Measurements from ENCODE around the gene TRIM45.

Gene TRIM45

DNA sequence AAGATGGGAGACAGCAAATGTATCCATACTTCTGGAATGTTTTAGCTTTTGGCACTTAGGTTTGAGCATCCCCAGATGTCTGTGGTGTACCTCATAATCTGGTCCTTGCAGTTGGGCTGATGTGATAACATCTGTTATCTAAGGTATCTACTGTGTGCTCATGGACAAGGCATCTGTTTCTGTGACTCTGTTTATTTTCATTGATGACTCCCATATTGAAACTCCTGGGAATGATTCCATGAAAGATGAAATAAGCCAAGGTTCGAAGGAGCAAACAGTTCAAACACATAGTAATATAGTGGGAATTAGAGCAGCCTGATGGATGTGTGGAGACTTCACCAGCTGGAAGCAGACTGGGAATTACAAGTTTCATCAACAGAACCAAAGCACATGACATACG lies 20.7 kb upstream of the TRIM45 start:
- Histone ChIP-seq H3K14ac (ENCODE audit: low read length in 2 of 2) (no peak overlapping the region), H3K9ac (ENCODE audit: low read length) (no peak overlapping the region), H3K4ac (ENCODE audit: low read depth in 1 of 2, low read length in 2 of 2) (no peak overlapping the region), H2BK15ac (ENCODE audit: low read depth, poor library complexity, severe bottlenecking) (no peak overlapping the region), H2BK5ac (ENCODE audit: low read depth, low read length, poor library complexity, severe bottlenecking) (no peak overlapping the region), H2AK5ac (ENCODE audit: low read length, severe bottlenecking) (no peak overlapping the region), H2AFZ (ENCODE audit: low read depth, low read length) (no peak overlapping the region), H3K36me3 (ENCODE audit: control insufficient read depth in 1 of 2, insufficient read depth in 2 of 2, low read depth in 1 of 2, low read length in 2 of 2) (no peaks in the 10 kb centered on the region), H2BK12ac (ENCODE audit: low read length in 2 of 2) (no peak overlapping the region), H4K91ac (ENCODE audit: low read length) (no peak overlapping the region), H2BK120ac (ENCODE audit: low read depth, low read length) (no peak overlapping the region), H3K18ac (ENCODE audit: low read depth in 1 of 2, low read length in 2 of 2) (no peak overlapping the region), H3K27ac (ENCODE audit: low read length, poor library complexity, severe bottlenecking) (no peak overlapping the region), H4K8ac (ENCODE audit: low read length) (no peak overlapping the region), H3K9me3 (ENCODE audit: control insufficient read depth, low read length) (no peaks in the 10 kb centered on the region), H3K79me1 (replicated peaks; ENCODE audit: low read length, poor library complexity, severe bottlenecking) (no peaks in the 10 kb centered on the region), H3K23ac (ENCODE audit: low read length in 2 of 2) (no peak overlapping the region), H3K27me3 (ENCODE audit: control insufficient read depth in 1 of 2, insufficient read depth in 1 of 2, low read length in 2 of 2) (no peaks in the 10 kb centered on the region), H3K4me1 (ENCODE audit: control insufficient read depth, insufficient read depth, low read depth, low read length) (peaks cover 4% of the 10 kb centered on the region), H3K4me3 (ENCODE audit: insufficient read depth in 1 of 2, low read depth in 1 of 2, low read length in 2 of 2) (no peak overlapping the region), H3K4me2 (ENCODE audit: low read length, poor library complexity, severe bottlenecking) (no peak overlapping the region)
- DNase-seq: no peak
- 67% methylated on average over 2 of the region's 2 CpGs for WGBS

GRCh38 chr1:117138561-117138960 lies 17.0 kb upstream of the TRIM45 start:
- Histone ChIP-seq H4K8ac (ENCODE audit: low read length) (no peak overlapping the region), H3K27ac (ENCODE audit: low read length, poor library complexity, severe bottlenecking) (no peak overlapping the region), H3K27me3 (ENCODE audit: control insufficient read depth in 1 of 2, insufficient read depth in 1 of 2, low read length in 2 of 2) (no peaks in the 10 kb centered on the region), H3K18ac (ENCODE audit: low read depth in 1 of 2, low read length in 2 of 2) (no peak overlapping the region), H3K14ac (ENCODE audit: low read length in 2 of 2) (no peak overlapping the region), H3K23ac (ENCODE audit: low read length in 2 of 2) (no peak overlapping the region), H2BK12ac (ENCODE audit: low read length in 2 of 2) (no peak overlapping the region), H2AFZ (ENCODE audit: low read depth, low read length) (no peak overlapping the region), H2AK5ac (ENCODE audit: low read length, severe bottlenecking) (no peak overlapping the region), H2BK5ac (ENCODE audit: low read depth, low read length, poor library complexity, severe bottlenecking) (no peak overlapping the region), H2BK120ac (ENCODE audit: low read depth, low read length) (no peak overlapping the region), H3K4me1 (ENCODE audit: control insufficient read depth, insufficient read depth, low read depth, low read length) (no peaks in the 10 kb centered on the region), H3K4me2 (ENCODE audit: low read length, poor library complexity, severe bottlenecking) (no peak overlapping the region), H3K9ac (ENCODE audit: low read length) (no peak overlapping the region), H3K4me3 (ENCODE audit: insufficient read depth in 1 of 2, low read depth in 1 of 2, low read length in 2 of 2) (no peak overlapping the region), H2BK15ac (ENCODE audit: low read depth, poor library complexity, severe bottlenecking) (no peak overlapping the region), H3K4ac (ENCODE audit: low read depth in 1 of 2, low read length in 2 of 2) (no peak overlapping the region), H4K91ac (ENCODE audit: low read length) (no peak overlapping the region), H3K36me3 (ENCODE audit: control insufficient read depth in 1 of 2, insufficient read depth in 2 of 2, low read depth in 1 of 2, low read length in 2 of 2) (no peaks in the 10 kb centered on the region), H3K9me3 (ENCODE audit: control insufficient read depth, low read length) (no peaks in the 10 kb centered on the region), H3K79me1 (replicated peaks; ENCODE audit: low read length, poor library complexity, severe bottlenecking) (no peaks in the 10 kb centered on the region)
- 96% methylated on average over 1 of the region's 1 CpG for WGBS
- no peak for DNase-seq

- Histone ChIP-seq H4K91ac (ENCODE audit: low read length) (no peak overlapping the region), H3K4me1 (ENCODE audit: control insufficient read depth, insufficient read depth, low read depth, low read length) (no peaks in the 10 kb centered on the region), H3K27ac (ENCODE audit: low read length, poor library complexity, severe bottlenecking) (no peak overlapping the region), H3K23ac (ENCODE audit: low read length in 2 of 2) (no peak overlapping the region), H3K4me3 (ENCODE audit: insufficient read depth in 1 of 2, low read depth in 1 of 2, low read length in 2 of 2) (no peak overlapping the region), H3K14ac (ENCODE audit: low read length in 2 of 2) (no peak overlapping the region), H4K8ac (ENCODE audit: low read length) (no peak overlapping the region), H3K4me2 (ENCODE audit: low read length, poor library complexity, severe bottlenecking) (no peak overlapping the region), H3K36me3 (ENCODE audit: control insufficient read depth in 1 of 2, insufficient read depth in 2 of 2, low read depth in 1 of 2, low read length in 2 of 2) (no peaks in the 10 kb centered on the region), H3K4ac (ENCODE audit: low read depth in 1 of 2, low read length in 2 of 2) (no peak overlapping the region), H3K18ac (ENCODE audit: low read depth in 1 of 2, low read length in 2 of 2) (no peak overlapping the region), H2AK5ac (ENCODE audit: low read length, severe bottlenecking) (no peak overlapping the region), H3K27me3 (ENCODE audit: control insufficient read depth in 1 of 2, insufficient read depth in 1 of 2, low read length in 2 of 2) (no peaks in the 10 kb centered on the region), H2BK15ac (ENCODE audit: low read depth, poor library complexity, severe bottlenecking) (no peak overlapping the region), H2AFZ (ENCODE audit: low read depth, low read length) (no peak overlapping the region), H3K9ac (ENCODE audit: low read length) (no peak overlapping the region), H2BK120ac (ENCODE audit: low read depth, low read length) (no peak overlapping the region), H2BK5ac (ENCODE audit: low read depth, low read length, poor library complexity, severe bottlenecking) (no peak overlapping the region), H3K79me1 (replicated peaks; ENCODE audit: low read length, poor library complexity, severe bottlenecking) (no peaks in the 10 kb centered on the region), H3K9me3 (ENCODE audit: control insufficient read depth, low read length) (no peaks in the 10 kb centered on the region), H2BK12ac (ENCODE audit: low read length in 2 of 2) (no peak overlapping the region)
- DNase-seq: no peak
- 96% methylated on average over 3 of the region's 3 CpGs for WGBS
These were observed 16.6 kb upstream of the TRIM45 start for GRCh38 chr1:117138106-117138505.

DNA sequence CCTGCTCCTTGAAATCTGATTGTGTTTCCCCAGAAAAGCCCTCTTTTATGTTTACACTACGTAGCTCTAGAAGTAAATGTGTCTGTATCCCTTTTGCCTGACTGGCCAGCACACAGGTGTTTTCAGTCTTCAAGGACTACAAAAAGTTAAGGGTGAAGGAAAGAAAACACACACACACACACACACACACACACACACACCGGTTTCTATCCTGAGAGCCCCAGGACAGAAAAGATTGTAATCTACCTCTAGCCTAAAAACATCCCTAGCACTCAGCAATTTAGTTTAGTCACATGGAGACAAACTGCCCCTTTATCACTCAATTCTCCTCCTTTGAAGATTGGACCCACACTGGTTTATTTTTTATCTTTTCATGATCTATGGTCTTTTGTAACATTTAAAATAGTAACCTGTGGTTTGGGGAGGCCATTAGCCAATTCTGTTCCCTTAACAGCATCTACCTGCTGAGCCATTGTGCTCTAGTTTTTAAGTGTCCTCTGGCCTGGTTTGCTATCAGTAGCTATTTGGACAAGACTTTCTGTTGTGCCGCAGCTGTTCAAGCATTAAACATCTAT lies 15.8 kb upstream of the TRIM45 start:
- Histone ChIP-seq H3K36me3 (ENCODE audit: control insufficient read depth in 1 of 2, insufficient read depth in 2 of 2, low read depth in 1 of 2, low read length in 2 of 2) (no peaks in the 10 kb centered on the region), H2AFZ (ENCODE audit: low read depth, low read length) (no peak overlapping the region), H3K14ac (ENCODE audit: low read length in 2 of 2) (no peak overlapping the region), H3K79me1 (replicated peaks; ENCODE audit: low read length, poor library complexity, severe bottlenecking) (no peaks in the 10 kb centered on the region), H2BK120ac (ENCODE audit: low read depth, low read length) (no peak overlapping the region), H3K4me1 (ENCODE audit: control insufficient read depth, insufficient read depth, low read depth, low read length) (no peaks in the 10 kb centered on the region), H2AK5ac (ENCODE audit: low read length, severe bottlenecking) (no peak overlapping the region), H3K4me3 (ENCODE audit: insufficient read depth in 1 of 2, low read depth in 1 of 2, low read length in 2 of 2) (no peak overlapping the region), H3K27me3 (ENCODE audit: control insufficient read depth in 1 of 2, insufficient read depth in 1 of 2, low read length in 2 of 2) (no peaks in the 10 kb centered on the region), H3K9me3 (ENCODE audit: control insufficient read depth, low read length) (no peaks in the 10 kb centered on the region), H3K18ac (ENCODE audit: low read depth in 1 of 2, low read length in 2 of 2) (no peak overlapping the region), H2BK12ac (ENCODE audit: low read length in 2 of 2) (no peak overlapping the region), H4K8ac (ENCODE audit: low read length) (no peak overlapping the region), H4K91ac (ENCODE audit: low read length) (no peak overlapping the region), H3K23ac (ENCODE audit: low read length in 2 of 2) (no peak overlapping the region), H3K27ac (ENCODE audit: low read length, poor library complexity, severe bottlenecking) (no peak overlapping the region), H2BK5ac (ENCODE audit: low read depth, low read length, poor library complexity, severe bottlenecking) (no peak overlapping the region), H2BK15ac (ENCODE audit: low read depth, poor library complexity, severe bottlenecking) (no peak overlapping the region), H3K4me2 (ENCODE audit: low read length, poor library complexity, severe bottlenecking) (no peak overlapping the region), H3K4ac (ENCODE audit: low read depth in 1 of 2, low read length in 2 of 2) (no peak overlapping the region), H3K9ac (ENCODE audit: low read length) (no peak overlapping the region)
- no peak for DNase-seq
- WGBS: 91% methylated on average over 3 of the region's 3 CpGs

Data from mesenchymal stem cell (in vitro differentiated cells and primary cell).